ENCODE data around the gene GAA.

GRCh38 chr17:80123791-80124190 is 22.4 kb downstream of the GAA start:
- no peak for TF ChIP-seq CTCF (IDR thresholded peaks at IDR 0.05)
- TF ChIP-seq POLR2A (IDR thresholded peaks at IDR 0.05): no peak
